ENCODE data around the gene L3MBTL1. TPM values are rescaled to one million over a fixed set of nuclear protein-coding genes. Genes with fewer than 3 reads are reported as not detected.

L3MBTL1 gene
- total and polyA plus RNA-seq, 3 donors from 2014 or later: 16.9 to 68.1 (median 64.5) TPM

GRCh38 chr20:43549416-43550065 is 42.0 kb downstream of the L3MBTL1 start:
- peaks cover 21% of the 10 kb centered on the region for H3K4me1 ChIP-seq
- H3K4me3 ChIP-seq: no peak overlapping the region
- H3K9me3 ChIP-seq: no peaks in the 10 kb centered on the region
- 94 to 100% methylated on average over 2 to 4 of the region's 4 CpGs for WGBS, 2 donors
- peak overlapping the region in 1 of 2 donors; percentile 66 for H3K27ac ChIP-seq
- DNase-seq: no peak
- H3K27me3 ChIP-seq: no peaks in the 10 kb centered on the region
- TF ChIP-seq CTCF (IDR thresholded peaks at IDR 0.05) (no peak), POLR2A (IDR thresholded peaks at IDR 0.05) (no peak)
- no peaks in the 10 kb centered on the region for H3K36me3 ChIP-seq (ENCODE audit: low read depth, missing control alignments)
- intact Hi-C loops (cut with DNase I; ENCODE audit: low total_unique reads): no loop called here

- Histone ChIP-seq H3K27me3 (no peaks in the 10 kb centered on the region), H3K27ac (peak overlapping the region; percentile 4 to 66), H3K4me1 (peaks cover 21% of the 10 kb centered on the region), H3K4me3 (no peak overlapping the region), H3K36me3 (ENCODE audit: low read depth, missing control alignments) (no peaks in the 10 kb centered on the region), H3K9me3 (no peaks in the 10 kb centered on the region)
- no peak for DNase-seq
- intact Hi-C loops (cut with DNase I; ENCODE audit: low total_unique reads): no loop called here
- 43 to 77% methylated on average over 2 of the region's 2 CpGs for WGBS, 2 donors
- TF ChIP-seq CTCF (IDR thresholded peaks at IDR 0.05) (no peak), POLR2A (IDR thresholded peaks at IDR 0.05) (no peak)
Observed at GRCh38 chr20:43550456-43550855, 43.0 kb downstream of the L3MBTL1 start.

- no peak for DNase-seq
- 87 to 88% methylated on average over 3 of the region's 3 CpGs for WGBS, 2 donors
- no peak overlapping the region for H3K4me3 ChIP-seq
- H3K4me1 ChIP-seq: peaks cover 28% of the 10 kb centered on the region
- TF ChIP-seq POLR2A (IDR thresholded peaks at IDR 0.05): no peak
- TF ChIP-seq CTCF (IDR thresholded peaks at IDR 0.05): no peak
- no peaks in the 10 kb centered on the region for H3K36me3 ChIP-seq (ENCODE audit: low read depth, missing control alignments)
- H3K9me3 ChIP-seq: no peaks in the 10 kb centered on the region
- no peak overlapping the region for H3K27ac ChIP-seq
- intact Hi-C loops (cut with DNase I; ENCODE audit: low total_unique reads): no loop called here
- no peaks in the 10 kb centered on the region for H3K27me3 ChIP-seq
Observed at GRCh38 chr20:43554369-43554768, 46.9 kb downstream of the L3MBTL1 start.

DNA sequence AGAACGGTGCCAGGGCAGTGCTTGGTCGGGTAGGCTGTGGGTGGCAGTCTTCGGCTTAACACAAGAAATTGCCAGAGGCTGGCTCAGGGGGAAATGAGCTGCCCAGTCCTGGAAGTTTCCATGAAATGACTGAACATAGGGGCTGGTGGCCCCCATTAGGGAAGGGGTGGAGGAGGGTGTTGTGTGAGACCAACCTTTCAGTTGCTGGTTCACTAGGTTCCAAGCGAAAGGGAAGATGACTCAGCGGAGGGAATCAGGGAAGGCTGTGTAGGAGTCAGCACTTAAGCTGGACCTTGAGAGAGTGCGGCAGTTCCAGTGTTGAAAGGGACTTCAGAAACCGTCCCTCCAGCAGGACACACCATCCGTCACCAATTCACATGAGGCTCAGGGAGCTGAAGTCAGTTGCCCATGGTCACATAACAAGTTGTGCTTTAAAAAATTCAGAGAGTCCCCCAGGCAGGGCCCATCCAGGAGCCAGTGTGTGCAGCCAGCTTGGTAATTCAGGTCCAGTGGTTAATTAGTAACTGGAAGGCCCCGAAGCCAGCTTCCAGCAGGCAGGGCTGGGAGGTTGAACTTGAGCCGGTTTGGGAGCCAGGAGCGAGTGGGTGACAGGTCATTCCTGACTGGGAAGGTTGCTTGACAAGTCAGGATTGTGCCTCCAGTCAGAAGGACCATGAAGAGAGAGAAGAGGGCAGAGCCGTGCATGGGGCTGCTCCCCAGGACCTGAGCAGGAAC is 51.1 kb downstream of the L3MBTL1 start, which contains the start of gene SGK2:
Gene SGK2, plus strand, starts transcription at position 616 of the 735 bp plus-strand sequence. CDS start 7,469 bp downstream, outside the sequence.
- H3K36me3 ChIP-seq (ENCODE audit: low read depth, missing control alignments): no peaks in the 10 kb centered on the region
- no peaks in the 10 kb centered on the region for H3K27me3 ChIP-seq
- no peak for TF ChIP-seq CTCF (IDR thresholded peaks at IDR 0.05)
- no peak for TF ChIP-seq POLR2A (IDR thresholded peaks at IDR 0.05)
- no peaks in the 10 kb centered on the region for H3K9me3 ChIP-seq
- no peak within 1 kb of the TSS for H3K27ac ChIP-seq
- WGBS, 2 donors: 65 to 88% methylated on average over 12 of the region's 12 CpGs
- peaks cover 7% of the 10 kb centered on the region for H3K4me1 ChIP-seq
- H3K4me3 ChIP-seq: no peak within 1 kb of the TSS
- intact Hi-C loops (cut with DNase I; ENCODE audit: low total_unique reads): no loop called here
- DNase-seq: peak; percentile 38

All from testis (tissue), 3 donors.